HEK293 (cell line): ENCODE data around the gene JPH4.

Experiments
- ATF2 ChIP-seq: fragments of 450-650 bp; formaldehyde crosslinking; IDR thresholded peaks from 2 replicates; pipeline ENCODE4 v1.5.1; 2016; ENCODE audit warnings: missing biosample characterization, missing genetic modification characterization, low read depth
- EGR2 ChIP-seq: fragments of 450-650 bp; formaldehyde crosslinking; IDR thresholded peaks from 2 replicates; pipeline ENCODE4 v1.5.1; 2016; ENCODE audit warnings: low read depth, missing biosample characterization, missing genetic modification characterization
- GLI2 ChIP-seq: fragments of 450-650 bp; formaldehyde crosslinking; IDR thresholded peaks from 2 replicates; pipeline ENCODE4; 2017; ENCODE audit warnings: missing biosample characterization, missing genetic modification characterization, low read depth, borderline replicate concordance
- INSM2 ChIP-seq: fragments of 450-650 bp; formaldehyde crosslinking; IDR thresholded peaks from 2 replicates; pipeline ENCODE4 v1.5.1; 2016; ENCODE audit warnings: missing biosample characterization, missing genetic modification characterization
- KLF9 ChIP-seq: fragments of 450-650 bp; formaldehyde crosslinking; IDR thresholded peaks from 2 replicates; pipeline ENCODE4 v1.5.1; 2016; ENCODE audit warnings: missing biosample characterization, missing genetic modification characterization, low read depth
- MEIS1 ChIP-seq: sonication (generic); formaldehyde crosslinking; IDR thresholded peaks from 2 replicates; pipeline ENCODE4 v1.8.1; 2022; ENCODE audit warnings: missing genetic modification reagents, mild to moderate bottlenecking, borderline replicate concordance
- REPIN1 ChIP-seq: fragments of 450-650 bp; formaldehyde crosslinking; IDR thresholded peaks from 2 replicates; pipeline ENCODE4 v1.5.1; 2017; ENCODE audit warnings: missing biosample characterization, missing genetic modification characterization, low read depth
- SCRT1 ChIP-seq: fragments of 450-650 bp; formaldehyde crosslinking; IDR thresholded peaks from 2 replicates; pipeline ENCODE4 v1.5.1; 2016; ENCODE audit warnings: missing biosample characterization, missing genetic modification characterization, borderline replicate concordance
- SP7 ChIP-seq: fragments of 450-650 bp; formaldehyde crosslinking; IDR thresholded peaks from 2 replicates; pipeline ENCODE4 v1.5.1; 2016; ENCODE audit warnings: missing biosample characterization, missing genetic modification characterization
- YY1 ChIP-seq: fragments of 450-650 bp; formaldehyde crosslinking; IDR thresholded peaks from 2 replicates; pipeline ENCODE4 v1.5.1; 2018; ENCODE audit warnings: missing biosample characterization, missing genetic modification characterization
- ZBTB17 ChIP-seq: fragments of 450-650 bp; formaldehyde crosslinking; IDR thresholded peaks from 2 replicates; pipeline ENCODE4 v1.5.1; 2016; ENCODE audit warnings: missing biosample characterization, missing genetic modification characterization
- ZBTB48 ChIP-seq: fragments of 450-650 bp; formaldehyde crosslinking; IDR thresholded peaks from 2 replicates; pipeline ENCODE4 v1.5.1; 2016; ENCODE audit warnings: missing biosample characterization, missing genetic modification characterization
- ZBTB8A ChIP-seq: fragments of 450-650 bp; formaldehyde crosslinking; IDR thresholded peaks from 2 replicates; pipeline ENCODE4 v1.5.1; 2016; ENCODE audit warnings: missing biosample characterization, missing genetic modification characterization
- ZFHX2 ChIP-seq: fragments of 450-650 bp; formaldehyde crosslinking; conservative IDR thresholded peaks from 2 replicates; pipeline ENCODE4 v1.5.1; 2016; ENCODE audit warnings: missing biosample characterization, missing genetic modification characterization
- ZIC2 ChIP-seq: fragments of 450-650 bp; formaldehyde crosslinking; IDR thresholded peaks from 2 replicates; pipeline ENCODE4 v1.5.1; 2016; ENCODE audit warnings: missing biosample characterization, missing genetic modification characterization
- ZNF214 ChIP-seq: fragments of 450-650 bp; formaldehyde crosslinking; IDR thresholded peaks from 2 replicates; pipeline ENCODE4 v1.5.1; 2017; ENCODE audit warnings: missing biosample characterization, mild to moderate bottlenecking, missing genetic modification characterization, borderline replicate concordance
- ZNF324 ChIP-seq: fragments of 450-650 bp; formaldehyde crosslinking; IDR thresholded peaks from 2 replicates; pipeline ENCODE4 v1.5.1; 2016; ENCODE audit warnings: missing biosample characterization, missing genetic modification characterization
- ZNF354C ChIP-seq: fragments of 450-650 bp; formaldehyde crosslinking; IDR thresholded peaks from 2 replicates; pipeline ENCODE4 v1.5.1; 2016; ENCODE audit warnings: missing biosample characterization, missing genetic modification characterization, low read depth, borderline replicate concordance
- ZNF514 ChIP-seq: fragments of 450-650 bp; formaldehyde crosslinking; IDR thresholded peaks from 2 replicates; pipeline ENCODE4 v1.5.1; 2016; ENCODE audit warnings: missing biosample characterization, missing genetic modification characterization
- ZNF518A ChIP-seq: fragments of 450-650 bp; formaldehyde crosslinking; conservative IDR thresholded peaks from 2 replicates; pipeline ENCODE4 v1.5.1; 2016; ENCODE audit warnings: low read depth, missing biosample characterization, missing genetic modification characterization
- ZNF521 ChIP-seq: fragments of 450-650 bp; formaldehyde crosslinking; IDR thresholded peaks from 2 replicates; pipeline ENCODE4 v1.5.1; 2017; ENCODE audit warnings: missing biosample characterization, mild to moderate bottlenecking, missing genetic modification characterization
- ZNF555 ChIP-seq: fragments of 450-650 bp; formaldehyde crosslinking; conservative IDR thresholded peaks from 2 replicates; pipeline ENCODE4 v1.5.1; 2017; ENCODE audit warnings: missing biosample characterization, mild to moderate bottlenecking, missing genetic modification characterization, inconsistent platforms
- ZNF596 ChIP-seq: fragments of 450-650 bp; IDR thresholded peaks from 2 replicates; pipeline ENCODE4 v1.5.0; 2018; ENCODE audit warnings: missing biosample characterization, mild to moderate bottlenecking, missing genetic modification characterization, moderate library complexity
- ZNF658 ChIP-seq: fragments of 450-650 bp; formaldehyde crosslinking; IDR thresholded peaks from 2 replicates; pipeline ENCODE4; 2016; ENCODE audit warnings: missing biosample characterization, missing genetic modification characterization
- ZNF701 ChIP-seq: fragments of 450-650 bp; formaldehyde crosslinking; IDR thresholded peaks from 2 replicates; pipeline ENCODE4 v1.5.1; 2016; ENCODE audit warnings: missing biosample characterization, missing genetic modification characterization
- ZNF830 ChIP-seq: fragments of 450-650 bp; IDR thresholded peaks from 2 replicates; pipeline ENCODE4 v1.5.0; 2018; ENCODE audit warnings: missing biosample characterization, missing genetic modification characterization, low read depth, mild to moderate bottlenecking, moderate library complexity
- TF ChIP-seq, protein P1 (sequence below): fragments of 450-650 bp; formaldehyde crosslinking; IDR thresholded peaks from 2 replicates; pipeline ENCODE4 v1.5.1; 2017; ENCODE audit warnings: missing biosample characterization, mild to moderate bottlenecking, missing genetic modification characterization, moderate library complexity
- TF ChIP-seq, protein P2 (sequence below): fragments of 450-650 bp; IDR thresholded peaks from 2 replicates; pipeline ENCODE4 v1.5.1; 2018; ENCODE audit warnings: missing biosample characterization, mild to moderate bottlenecking, missing genetic modification characterization

JPH4 gene

DNA sequence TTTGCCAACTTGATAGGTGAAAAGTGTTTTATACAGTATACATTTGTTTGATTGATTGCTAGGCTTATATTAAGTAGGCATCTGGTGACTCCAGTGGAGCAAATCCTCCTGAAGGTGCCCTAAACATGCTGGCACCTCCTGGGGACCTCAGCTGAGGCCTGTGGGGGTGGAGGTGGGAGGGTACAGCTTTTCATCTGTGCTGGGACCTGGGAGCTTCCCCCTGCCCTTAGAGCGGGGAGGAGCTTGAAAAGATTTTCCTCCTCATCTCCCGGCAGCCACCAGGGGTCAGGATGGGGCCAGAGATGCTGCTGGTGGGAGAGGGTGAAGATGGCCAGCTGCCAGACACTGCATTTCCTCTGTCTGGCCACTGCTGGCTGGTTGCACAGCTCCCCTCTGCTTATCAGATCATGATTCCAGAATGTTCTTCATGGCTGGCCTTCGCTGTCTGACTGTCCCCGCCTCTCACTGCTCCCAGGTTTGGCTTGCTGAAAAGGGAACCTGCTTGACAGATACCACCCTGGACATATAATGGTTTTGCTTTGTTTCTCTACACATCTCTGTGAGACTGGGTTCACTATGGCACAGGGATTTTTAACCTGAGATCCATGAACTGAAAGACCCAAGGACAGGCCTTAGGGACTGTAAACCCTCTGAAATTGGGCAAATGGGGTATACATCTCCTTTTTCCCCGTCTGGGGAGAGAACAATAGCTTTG lies 10.5 kb upstream of the JPH4 start (continued):
- TF ChIP-seq KLF9 (tag by site-specific recombination) (no peak), ZNF514 (tag by site-specific recombination) (no peak), ZFHX2 (peak; percentile 50), ZNF658 (tag by site-specific recombination) (no peak), ZNF214 (tag by site-specific recombination) (no peak), ZNF521 (tag by site-specific recombination) (no peak), REPIN1 (no peak), ZNF324 (tag by site-specific recombination) (no peak), ATF2 (tag by site-specific recombination) (no peak), SCRT1 (tag by site-specific recombination) (no peak), EGR2 (tag by site-specific recombination) (0 out of 2 replicates have a peak, but pooled peaks have one; percentile 20), MEIS1 (CRISPR knock-in tag) (no peak), GLI2 (tag by site-specific recombination) (no peak), ZNF354C (tag by site-specific recombination) (no peak), ZNF518A (tag by site-specific recombination) (0 out of 2 replicates have a peak, but pooled peaks have one; percentile 16), ZBTB8A (tag by site-specific recombination) (no peak), INSM2 (tag by site-specific recombination) (no peak), SP7 (tag by site-specific recombination) (no peak), ZNF596 (no peak), ZBTB17 (0 out of 2 replicates have a peak, but pooled peaks have one; percentile 35), ZNF701 (tag by site-specific recombination) (no peak), ZNF830 (tag by site-specific recombination) (no peak), ZNF555 (tag by site-specific recombination) (no peak), ZBTB48 (tag by site-specific recombination) (no peak), YY1 (tag by site-specific recombination) (no peak), ZIC2 (tag by site-specific recombination) (peak; percentile 11; the same call in 1 of the 2 replicates)
- TF ChIP-seq, protein P1, sequence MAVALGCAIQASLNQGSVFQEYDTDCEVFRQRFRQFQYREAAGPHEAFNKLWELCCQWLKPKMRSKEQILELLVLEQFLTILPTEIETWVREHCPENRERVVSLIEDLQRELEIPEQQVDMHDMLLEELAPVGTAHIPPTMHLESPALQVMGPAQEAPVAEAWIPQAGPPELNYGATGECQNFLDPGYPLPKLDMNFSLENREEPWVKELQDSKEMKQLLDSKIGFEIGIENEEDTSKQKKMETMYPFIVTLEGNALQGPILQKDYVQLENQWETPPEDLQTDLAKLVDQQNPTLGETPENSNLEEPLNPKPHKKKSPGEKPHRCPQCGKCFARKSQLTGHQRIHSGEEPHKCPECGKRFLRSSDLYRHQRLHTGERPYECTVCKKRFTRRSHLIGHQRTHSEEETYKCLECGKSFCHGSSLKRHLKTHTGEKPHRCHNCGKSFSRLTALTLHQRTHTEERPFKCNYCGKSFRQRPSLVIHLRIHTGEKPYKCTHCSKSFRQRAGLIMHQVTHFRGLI (tag by site-specific recombination) = no peak
- TF ChIP-seq, protein P2, sequence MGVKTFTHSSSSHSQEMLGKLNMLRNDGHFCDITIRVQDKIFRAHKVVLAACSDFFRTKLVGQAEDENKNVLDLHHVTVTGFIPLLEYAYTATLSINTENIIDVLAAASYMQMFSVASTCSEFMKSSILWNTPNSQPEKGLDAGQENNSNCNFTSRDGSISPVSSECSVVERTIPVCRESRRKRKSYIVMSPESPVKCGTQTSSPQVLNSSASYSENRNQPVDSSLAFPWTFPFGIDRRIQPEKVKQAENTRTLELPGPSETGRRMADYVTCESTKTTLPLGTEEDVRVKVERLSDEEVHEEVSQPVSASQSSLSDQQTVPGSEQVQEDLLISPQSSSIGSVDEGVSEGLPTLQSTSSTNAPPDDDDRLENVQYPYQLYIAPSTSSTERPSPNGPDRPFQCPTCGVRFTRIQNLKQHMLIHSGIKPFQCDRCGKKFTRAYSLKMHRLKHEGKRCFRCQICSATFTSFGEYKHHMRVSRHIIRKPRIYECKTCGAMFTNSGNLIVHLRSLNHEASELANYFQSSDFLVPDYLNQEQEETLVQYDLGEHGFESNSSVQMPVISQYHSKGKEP (tag by site-specific recombination) = no peak; the same call in 1 of the 2 replicates
